Mesothelial cell of epicardium (in vitro differentiated cells): ENCODE data around the gene PTPRN2. TPM values are rescaled to one million over a fixed set of nuclear protein-coding genes. Genes with fewer than 3 reads are reported as not detected.

Experiments
- DNase-seq, 2 experiments: peaks; one replicate each; pipeline ENCODE4 v3.0.0; 2021; ENCODE audit warnings: low spot score in 2 of 2; ENCODE audit not compliant: unreplicated experiment in 2 of 2
- H3K27ac Mint-ChIP-seq: 2 replicates; pipeline ENCODE4 v1.8.0; 2021; ENCODE audit warnings: mixed read lengths
- H3K27me3 Mint-ChIP-seq: 2 replicates; pipeline ENCODE4 v1.8.0; 2021; ENCODE audit warnings: low read depth, mixed read lengths
- H3K36me3 Mint-ChIP-seq: 2 replicates; pipeline ENCODE4 v1.8.0; 2021; ENCODE audit warnings: mixed read lengths
- H3K4me1 Mint-ChIP-seq: 2 replicates; pipeline ENCODE4 v1.8.0; 2021; ENCODE audit warnings: mixed read lengths
- H3K4me3 Mint-ChIP-seq: 2 replicates; pipeline ENCODE4 v1.8.0; 2021; ENCODE audit warnings: mild to moderate bottlenecking, moderate library complexity, mixed read lengths
- H3K9me3 Mint-ChIP-seq: 2 replicates; pipeline ENCODE4 v1.8.0; 2021; ENCODE audit warnings: mixed read lengths
- CTCF ChIP-seq: fragments of 200-600 bp; sonication (generic); IDR thresholded peaks from one replicate; pipeline ENCODE4 v1.5.0; 2021; ENCODE audit warnings: antibody characterized with exemption; ENCODE audit not compliant: unreplicated experiment
- total RNA-seq: library from RNA; stranded (reverse); gene quantifications from 3 replicates; pipeline ENCODE4 v1.2.1, GENCODE V29; 2021

The PTPRN2 gene
- total RNA-seq, 1 donor from 2014 or later = 2.2 TPM

- Mint-ChIP-seq H3K27ac (no peak overlapping the region), H3K36me3 (peaks cover 2% of the 10 kb centered on the region), H3K4me1 (no peaks in the 10 kb centered on the region), H3K27me3 (peaks cover 1% of the 10 kb centered on the region), H3K4me3 (no peak overlapping the region), H3K9me3 (peaks cover 3% of the 10 kb centered on the region)
- no peak for TF ChIP-seq CTCF
- no peak for DNase-seq
Observed at GRCh38 chr7:158076215-158076614, 511.4 kb downstream of the PTPRN2 start.

DNA sequence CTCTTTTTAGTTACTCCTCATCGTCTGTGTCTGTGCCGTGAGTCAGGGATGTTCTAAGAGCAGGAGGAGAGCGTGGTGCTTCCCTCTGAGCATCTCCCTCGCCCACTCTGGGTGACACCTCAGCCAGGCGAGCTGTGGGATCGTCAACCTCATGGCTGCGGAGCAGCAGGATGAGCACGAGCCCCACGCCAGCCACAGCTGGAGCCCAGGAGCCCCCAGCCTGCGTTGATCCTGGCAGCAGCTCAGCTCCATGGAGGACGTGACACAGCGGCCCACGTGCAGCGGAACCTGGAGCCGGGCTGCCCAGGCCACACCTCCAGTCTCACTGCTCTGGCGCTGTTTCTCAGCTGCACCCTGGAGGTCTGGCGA, 512.0 kb downstream of the PTPRN2 start:
- TF ChIP-seq CTCF = no peak
- H3K27me3 Mint-ChIP-seq = peaks cover 1% of the 10 kb centered on the region
- H3K4me1 Mint-ChIP-seq = no peaks in the 10 kb centered on the region
- H3K9me3 Mint-ChIP-seq = peaks cover 3% of the 10 kb centered on the region
- no peak overlapping the region for H3K27ac Mint-ChIP-seq
- DNase-seq = no peak
- H3K4me3 Mint-ChIP-seq = no peak overlapping the region
- peaks cover 2% of the 10 kb centered on the region for H3K36me3 Mint-ChIP-seq

DNA sequence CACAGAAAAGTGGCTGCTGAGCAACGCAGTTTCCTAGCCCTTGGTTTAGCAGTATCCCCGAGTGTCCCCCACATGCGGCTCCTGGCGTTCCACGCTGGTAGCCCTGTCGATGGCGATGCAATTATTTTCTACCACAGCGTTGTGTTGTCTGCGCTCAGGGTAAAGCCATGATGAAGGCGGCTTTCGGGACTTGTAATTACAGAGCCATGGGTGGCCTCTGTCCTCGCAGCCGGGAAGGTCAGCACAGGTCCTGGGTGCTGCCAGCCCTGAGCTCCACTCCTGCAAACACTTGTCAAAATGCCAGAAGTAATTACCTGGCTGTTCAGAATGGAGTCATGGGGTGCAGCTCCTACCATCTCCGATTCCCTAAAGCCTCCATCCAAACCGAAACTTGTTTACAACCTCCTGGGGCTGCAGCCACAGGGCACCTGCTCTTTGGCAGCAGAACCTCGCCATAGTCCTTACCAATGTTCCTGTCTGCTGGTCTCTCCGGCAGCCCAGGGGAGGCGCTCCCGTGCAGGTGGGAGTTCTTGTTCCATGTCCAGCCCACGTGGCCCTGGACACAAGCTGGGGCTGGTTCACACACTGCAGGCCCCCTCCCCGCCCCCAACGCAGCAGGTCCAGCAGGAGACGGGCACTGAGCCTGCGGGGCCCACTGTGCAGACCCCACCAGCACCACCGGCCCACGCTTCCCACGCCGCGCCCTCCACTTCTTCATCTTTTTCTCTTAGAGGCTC, 512.6 kb downstream of the PTPRN2 start:
- H3K4me1 Mint-ChIP-seq = no peaks in the 10 kb centered on the region
- H3K36me3 Mint-ChIP-seq = peaks cover 2% of the 10 kb centered on the region
- peaks cover 1% of the 10 kb centered on the region for H3K27me3 Mint-ChIP-seq
- H3K9me3 Mint-ChIP-seq = peaks cover 4% of the 10 kb centered on the region
- no peak for DNase-seq
- TF ChIP-seq CTCF = no peak
- H3K27ac Mint-ChIP-seq = no peak overlapping the region
- no peak overlapping the region for H3K4me3 Mint-ChIP-seq

DNA sequence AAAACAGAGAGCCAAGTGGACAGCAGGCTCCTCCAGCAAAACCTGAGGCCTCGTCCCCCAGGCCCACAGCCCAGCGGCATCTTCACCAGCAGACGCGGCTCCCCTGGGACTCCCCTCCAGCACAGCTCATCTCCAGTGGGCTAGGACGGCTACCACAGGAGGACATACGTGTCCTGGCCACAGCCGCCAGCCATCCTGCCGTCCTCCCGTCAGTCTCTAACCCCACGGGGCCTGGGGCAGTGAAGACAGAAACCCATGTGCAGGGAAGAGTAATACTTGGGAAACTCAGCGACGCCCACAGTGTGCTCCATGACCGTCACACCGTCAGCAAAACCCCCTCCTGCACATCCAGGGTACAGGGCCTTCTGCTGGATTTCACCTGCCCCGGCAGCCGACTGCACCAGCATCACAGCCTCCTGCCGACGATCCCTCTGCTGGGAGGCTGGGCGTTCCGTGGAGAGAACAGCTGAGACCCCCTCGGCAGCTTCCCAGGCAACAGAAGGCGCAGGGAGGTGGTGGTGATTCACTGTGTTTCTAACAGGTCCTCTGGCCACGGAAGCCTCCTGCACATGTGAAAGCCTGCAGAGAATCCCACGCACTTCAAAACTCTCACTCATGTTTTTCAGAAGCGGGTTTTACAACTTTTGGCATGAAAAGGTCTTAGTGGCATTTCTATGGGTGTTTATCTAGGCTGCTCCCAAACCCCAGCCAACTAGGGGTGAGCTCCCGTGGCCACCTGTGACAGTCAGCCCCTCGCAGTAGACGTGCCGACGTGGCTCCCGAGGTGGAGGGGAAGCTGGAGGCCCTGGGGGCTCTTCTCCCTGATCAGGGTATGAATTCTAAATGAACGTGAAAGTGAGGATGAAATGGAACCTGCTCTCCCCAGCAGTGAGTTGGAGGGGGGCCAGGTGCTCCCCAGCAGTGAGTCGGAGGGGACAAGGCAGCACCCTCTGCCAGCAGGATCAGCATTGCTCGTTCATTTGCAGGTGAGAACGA, 513.5 kb downstream of the PTPRN2 start:
- no peak for DNase-seq

More for the DNA sequence above, 513.5 kb downstream of the PTPRN2 start:
- Mint-ChIP-seq H3K4me3 (no peak overlapping the region), H3K9me3 (peaks cover 13% of the 10 kb centered on the region), H3K27me3 (peaks cover 1% of the 10 kb centered on the region), H3K36me3 (peaks cover 2% of the 10 kb centered on the region), H3K27ac (no peak overlapping the region), H3K4me1 (no peaks in the 10 kb centered on the region)
- TF ChIP-seq CTCF = no peak
